Activated CD4-positive, CD25-positive, alpha-beta regulatory T cell treated with anti-CD3 and anti-CD28 coated beads, Interleukin-2, amount 50 U/mL, for 24 hours (primary cell): Measurements from ENCODE around the gene FBL.

Source experiments
- ATAC-seq, 2 donors: fragments of 150-1000 bp; cut with Tn5 transposase; one replicate each; pipeline ENCODE4 v1.10.0; 2021; ENCODE audit warnings: mild to moderate bottlenecking in 1 of 2, moderate library complexity in 1 of 2

FBL gene

DNA sequence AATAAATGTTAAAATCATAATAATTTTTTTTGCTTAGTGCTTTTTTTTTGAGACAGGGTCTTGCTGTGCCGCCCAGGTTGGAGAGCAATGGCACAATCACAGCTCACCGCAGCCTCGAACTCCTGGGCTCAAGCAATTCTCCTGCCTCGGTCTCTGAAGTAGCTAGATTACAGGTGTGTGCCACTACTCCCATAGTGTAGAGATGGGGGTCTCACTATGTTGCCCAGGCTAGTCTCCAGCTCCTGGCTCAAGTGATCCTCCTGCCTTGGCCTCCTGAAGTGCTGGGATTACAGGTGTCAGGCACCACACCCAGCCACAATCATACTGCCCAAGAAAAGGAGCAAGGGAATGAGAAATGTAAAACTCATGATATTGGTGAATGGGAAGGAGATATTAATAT is 5.1 kb downstream of the FBL start:
- ATAC-seq: no peak

DNA sequence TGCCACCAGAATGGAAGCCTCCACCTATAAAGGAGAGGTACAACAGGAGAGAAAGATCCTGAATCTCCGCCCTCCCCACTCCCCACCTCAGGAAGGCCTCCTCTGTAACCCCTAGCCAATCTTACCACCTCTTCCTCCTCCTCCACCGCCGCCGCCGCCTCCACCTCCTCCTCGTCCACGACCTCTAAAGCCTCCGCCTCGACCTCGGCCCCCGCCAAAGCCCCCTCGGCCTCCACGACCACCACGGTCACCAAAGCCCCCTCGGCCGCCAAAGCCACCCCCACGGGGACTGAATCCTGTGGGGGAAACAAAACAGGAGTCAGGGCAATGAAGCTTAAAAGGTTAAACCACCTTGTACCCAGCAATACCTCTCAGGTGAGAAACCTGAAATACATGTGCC is 5.7 kb downstream of the FBL start:
- no peak for ATAC-seq

DNA sequence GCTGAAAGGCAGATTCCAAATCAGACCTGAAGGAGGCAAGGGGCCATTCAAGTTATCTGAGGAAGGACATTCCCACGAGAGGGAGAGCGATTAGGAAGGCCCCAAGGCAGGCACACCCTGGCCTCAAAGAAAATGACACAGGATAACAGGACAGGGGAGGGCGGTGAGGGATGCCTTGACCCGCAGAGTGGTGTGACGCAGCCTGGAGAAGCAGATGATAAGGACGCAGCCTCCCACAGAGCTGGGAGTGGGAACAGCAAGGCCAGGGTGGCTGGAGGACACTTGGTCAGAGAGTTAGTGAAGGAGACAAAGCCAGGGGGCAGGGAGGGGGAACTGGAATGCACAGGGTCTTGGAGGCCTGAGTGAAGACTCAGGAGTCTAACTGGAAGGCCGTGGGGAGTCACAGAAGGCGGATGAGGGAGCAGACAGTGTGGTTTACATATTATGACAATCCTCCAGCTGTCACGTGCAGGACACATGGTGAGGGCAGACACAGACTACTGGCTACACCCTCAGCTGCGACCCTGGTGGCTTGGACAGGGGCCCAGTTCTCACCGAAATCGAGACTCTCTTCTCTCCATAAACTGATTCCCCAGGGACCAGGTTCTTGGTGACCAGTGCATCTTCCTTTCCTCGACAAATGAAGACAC is 6.4 kb downstream of the FBL start:
- ATAC-seq: no peak

DNA sequence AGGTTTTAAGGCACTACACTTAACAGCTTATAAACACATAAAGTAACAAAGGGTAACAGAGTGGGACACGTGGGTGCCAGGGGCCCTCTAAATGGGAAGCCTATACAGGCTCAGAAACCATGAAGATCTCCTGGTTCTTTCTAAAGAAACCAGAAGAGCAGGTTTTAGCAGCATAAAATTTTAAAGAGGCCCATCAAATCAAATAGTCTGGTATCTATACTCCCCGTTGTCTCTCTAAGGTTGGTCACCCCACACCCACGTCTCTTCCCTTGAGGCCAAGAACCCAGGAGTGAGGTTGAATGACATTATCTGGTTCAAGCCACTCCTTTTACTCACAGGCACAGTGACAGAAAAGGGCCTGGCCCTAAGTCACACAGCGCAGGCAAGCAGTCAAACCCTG is 7.6 kb downstream of the FBL start:
- no peak for ATAC-seq

DNA sequence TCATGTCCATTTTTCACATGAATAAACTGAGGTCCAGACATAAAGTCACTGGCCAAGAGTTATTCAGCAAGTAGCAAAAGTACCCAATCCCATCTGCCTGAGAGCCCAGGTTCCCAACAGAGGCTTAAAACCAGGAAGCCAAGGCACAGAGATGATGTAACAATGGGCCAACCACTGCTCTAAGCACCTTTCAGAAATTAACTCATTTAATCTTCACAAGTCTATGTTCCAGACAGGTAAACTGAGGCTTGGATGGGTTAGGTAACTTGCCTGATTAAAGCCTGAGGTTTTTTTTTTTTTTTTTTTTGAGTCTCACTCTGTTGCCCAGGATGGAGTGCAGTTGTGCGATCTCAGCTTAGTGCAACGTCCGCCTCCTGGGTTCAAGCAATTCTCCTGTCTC is 8.2 kb downstream of the FBL start:
- no peak for ATAC-seq

DNA sequence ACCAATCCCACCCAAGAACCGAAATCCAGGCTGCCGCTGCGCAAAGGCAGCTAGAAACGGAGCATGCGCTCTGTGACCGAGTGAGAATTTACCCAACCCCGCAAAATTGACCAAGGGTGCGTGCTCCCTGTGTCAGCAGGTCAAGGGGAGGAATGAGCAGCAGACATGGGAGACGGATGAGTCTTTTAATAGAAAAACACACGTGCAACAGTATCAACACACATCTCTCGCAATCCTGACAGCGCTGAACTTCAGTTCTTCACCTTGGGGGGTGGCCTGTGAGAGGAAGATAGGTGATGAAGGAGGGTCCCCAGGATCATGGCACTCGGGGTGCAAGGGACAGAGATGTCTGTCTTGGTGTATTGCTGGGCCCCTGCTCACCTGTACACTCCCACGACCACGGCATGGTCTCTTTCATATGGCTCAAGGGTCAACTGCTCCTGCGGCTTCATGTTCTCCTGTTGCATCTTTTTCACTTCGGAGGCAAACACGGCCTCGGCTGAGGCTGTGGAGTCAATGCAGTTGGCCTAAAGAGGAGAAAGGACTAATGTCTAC is 11.8 kb downstream of the FBL start:
- ATAC-seq: no peak

DNA sequence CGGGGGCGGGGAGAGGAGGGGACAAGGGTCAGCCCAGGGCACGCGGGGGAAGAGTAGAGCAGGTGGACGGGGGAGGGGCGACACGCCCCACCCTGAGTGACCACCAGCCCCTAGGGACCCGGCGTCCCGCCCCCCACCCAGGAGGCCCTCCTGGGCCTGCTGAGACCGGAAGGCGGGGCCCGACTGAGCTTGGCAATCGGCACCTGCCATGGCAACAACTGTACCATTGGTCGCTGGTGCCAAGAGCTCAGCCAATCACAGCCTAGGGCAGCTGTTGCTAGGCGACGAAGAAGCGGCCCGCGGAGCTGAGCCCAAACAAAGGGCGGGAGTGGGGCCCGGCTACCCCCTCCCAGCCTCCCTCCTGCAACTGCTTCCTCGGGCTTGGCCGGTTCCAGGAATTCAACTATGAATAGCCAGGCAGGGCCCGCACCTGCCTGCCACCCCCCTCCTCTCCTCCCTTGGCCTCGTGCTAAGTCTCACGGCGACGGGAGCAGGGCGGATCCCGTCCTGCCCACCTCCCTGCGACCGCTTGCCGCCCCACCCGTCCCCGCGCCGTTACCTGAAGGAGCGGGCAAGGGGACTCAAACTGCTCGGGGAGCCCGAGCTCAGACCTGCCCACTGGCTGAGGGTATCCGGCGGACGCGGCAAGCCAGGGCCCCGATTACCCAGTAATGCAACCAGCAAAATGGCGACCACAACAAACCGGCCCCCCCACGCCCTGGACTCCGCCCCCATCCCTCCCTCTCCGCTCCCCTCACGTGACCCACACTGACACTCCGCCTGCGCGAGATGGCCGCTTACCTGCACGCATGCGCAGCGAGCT is 12.5 kb downstream of the FBL start, which contains the start of gene DYRK1B:
Gene DYRK1B (minus strand): TSS at position 699 of the 823 bp plus-strand sequence. CDS start 2,295 bp downstream, outside the sequence.
- peak; percentile 95 for ATAC-seq

DNA sequence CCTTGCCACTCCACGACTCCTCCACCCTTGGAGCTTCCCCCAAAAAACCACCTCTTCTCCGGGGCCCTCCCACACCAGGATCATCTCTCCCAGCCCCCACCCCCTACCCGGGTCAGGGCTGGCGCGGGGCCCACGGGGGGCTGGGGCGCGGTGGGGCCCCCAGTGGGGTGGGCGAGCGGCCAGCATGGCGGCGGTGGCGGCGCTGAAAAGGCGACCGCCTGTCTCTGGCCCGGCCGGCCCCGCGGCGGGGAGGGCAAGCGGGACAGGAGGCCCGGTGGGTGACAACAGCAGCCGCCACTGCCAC is 13.1 kb downstream of the FBL start:
- ATAC-seq: no peak

DNA sequence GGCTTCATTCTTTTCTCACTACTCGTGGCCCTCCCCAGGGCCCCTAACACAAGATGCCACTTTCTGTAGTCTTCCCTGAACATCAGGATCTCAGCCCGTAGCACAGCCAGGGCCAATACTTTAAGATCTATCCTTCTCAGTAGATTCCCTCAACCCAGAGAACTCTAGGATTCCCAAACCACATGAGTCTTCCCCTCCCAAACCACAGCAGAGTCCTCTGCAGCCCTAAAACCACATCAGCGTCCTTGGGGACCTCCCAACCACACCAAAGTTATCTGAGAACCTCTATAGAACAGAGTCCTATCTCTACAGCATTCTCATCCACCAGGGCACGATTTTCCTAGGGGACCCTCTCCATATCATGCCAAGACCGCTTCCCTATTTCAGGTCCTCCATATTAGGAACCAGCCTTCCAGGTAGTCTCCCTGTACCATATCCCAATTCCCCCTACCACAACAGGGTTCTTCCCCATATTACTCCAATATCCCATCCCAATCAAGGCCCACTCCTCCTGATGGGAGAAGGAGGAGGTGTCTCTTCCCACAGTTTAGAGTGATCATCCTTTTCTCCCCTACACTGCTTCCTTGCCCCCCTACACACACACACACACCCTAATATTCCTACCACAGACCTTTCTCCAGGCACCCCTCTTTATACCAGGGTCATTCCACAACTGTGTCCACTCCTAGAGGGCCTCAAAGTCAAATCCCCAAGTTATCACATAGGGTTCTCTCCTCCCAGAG is 13.7 kb downstream of the FBL start:
- no peak for ATAC-seq

DNA sequence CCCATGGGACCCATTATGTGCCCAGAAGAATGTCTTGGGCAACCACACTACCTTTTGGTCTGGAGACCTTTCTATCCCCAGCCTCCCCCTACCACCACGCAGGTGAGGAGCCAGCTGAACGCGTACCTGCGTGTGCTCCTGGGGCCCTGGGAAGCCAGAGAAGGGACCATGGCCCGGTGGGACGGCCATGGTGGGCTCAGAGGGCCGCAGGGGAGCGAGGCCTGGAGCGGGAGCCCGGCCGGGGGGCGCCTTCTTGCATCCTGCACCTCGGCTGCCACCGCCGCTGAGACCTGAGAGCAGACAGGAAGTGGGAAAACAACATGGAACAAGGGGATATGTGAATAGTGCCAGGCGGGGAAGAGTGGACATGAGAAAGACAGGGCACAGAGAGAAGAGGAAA is 14.5 kb downstream of the FBL start:
- no peak for ATAC-seq

DNA sequence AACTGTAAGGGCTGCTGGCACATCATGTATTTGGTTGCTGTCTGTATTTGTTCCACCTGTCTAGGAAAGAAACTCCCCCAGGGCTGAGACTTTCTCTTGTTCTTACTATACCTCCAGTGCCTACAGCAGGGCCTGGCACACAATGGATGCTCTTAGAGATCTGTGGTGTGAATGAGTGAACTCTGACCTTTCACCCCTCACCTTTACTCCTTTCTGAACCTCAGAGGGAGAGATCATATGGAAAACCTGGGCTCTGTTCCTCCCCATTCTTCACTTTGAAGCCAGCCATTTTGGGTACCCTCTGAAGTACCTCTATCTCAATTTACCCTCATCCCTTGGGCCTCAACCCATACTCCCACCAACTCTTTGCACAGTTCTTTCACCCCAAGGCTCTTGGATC is 15.3 kb downstream of the FBL start:
- no peak for ATAC-seq

DNA sequence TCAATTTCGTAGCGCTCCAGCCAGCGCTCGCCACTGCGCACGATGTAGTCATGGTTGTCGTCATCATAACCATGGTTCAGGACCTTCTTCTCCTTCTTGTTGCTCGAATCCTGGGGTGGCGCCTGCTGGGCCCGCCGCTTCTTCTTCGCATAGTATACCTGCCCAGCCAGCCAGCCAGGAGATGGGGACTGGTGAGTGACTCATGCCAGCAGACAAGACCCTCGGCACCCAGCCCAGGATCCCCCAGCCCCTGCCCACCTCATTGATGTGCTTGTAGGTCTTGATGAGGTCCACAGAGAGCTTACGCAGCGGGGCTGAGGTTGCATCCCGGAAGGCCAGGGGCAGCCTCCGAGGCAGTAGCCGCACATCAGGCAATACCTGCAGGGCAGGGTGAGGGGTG is 15.8 kb downstream of the FBL start:
- ATAC-seq: no peak

DNA sequence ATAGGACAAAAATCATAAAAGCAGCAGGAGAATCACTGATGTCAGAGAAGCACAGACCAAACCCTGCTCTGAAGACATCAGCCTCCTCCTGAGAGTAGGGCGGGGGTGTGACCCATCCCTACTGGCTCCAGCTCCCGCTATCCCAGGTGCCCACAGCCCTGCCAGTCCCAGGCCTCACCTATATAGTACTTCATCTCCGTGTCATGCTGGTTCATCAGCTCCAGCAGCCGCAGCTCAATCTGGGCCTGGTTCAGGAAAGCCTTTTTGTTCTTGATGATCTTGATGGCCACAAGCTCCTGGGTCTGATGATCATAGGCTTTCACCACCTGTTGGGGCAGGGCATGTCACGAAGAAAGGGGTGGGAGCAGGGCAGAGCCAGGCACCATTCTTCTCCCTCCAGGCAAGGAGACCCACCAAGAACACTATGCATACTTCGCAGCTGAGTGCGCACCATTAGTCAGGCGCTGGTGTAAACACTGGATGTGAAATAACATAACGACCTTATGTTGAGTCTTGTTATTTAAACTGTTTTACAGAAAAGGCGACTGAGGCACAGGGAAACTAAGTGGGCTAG is 16.4 kb downstream of the FBL start:
- no peak for ATAC-seq

DNA sequence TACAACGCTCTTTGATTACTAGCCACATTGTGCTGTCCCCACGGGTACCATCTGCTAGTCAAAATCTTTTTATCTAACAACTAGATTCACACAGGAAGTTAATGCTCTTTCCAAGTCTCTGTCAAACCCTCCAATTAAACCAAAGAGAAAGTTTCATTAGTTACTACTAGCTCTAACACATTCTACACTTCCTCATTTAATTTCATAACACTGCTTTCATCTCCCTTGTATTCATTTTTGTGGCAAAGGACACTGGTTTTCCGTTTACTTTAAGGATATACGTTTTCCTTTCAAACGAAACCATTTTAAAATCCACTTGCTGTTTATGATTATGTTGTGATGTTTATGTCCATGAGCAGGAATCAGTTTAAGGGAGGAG is 17.5 kb downstream of the FBL start:
- no peak for ATAC-seq

DNA sequence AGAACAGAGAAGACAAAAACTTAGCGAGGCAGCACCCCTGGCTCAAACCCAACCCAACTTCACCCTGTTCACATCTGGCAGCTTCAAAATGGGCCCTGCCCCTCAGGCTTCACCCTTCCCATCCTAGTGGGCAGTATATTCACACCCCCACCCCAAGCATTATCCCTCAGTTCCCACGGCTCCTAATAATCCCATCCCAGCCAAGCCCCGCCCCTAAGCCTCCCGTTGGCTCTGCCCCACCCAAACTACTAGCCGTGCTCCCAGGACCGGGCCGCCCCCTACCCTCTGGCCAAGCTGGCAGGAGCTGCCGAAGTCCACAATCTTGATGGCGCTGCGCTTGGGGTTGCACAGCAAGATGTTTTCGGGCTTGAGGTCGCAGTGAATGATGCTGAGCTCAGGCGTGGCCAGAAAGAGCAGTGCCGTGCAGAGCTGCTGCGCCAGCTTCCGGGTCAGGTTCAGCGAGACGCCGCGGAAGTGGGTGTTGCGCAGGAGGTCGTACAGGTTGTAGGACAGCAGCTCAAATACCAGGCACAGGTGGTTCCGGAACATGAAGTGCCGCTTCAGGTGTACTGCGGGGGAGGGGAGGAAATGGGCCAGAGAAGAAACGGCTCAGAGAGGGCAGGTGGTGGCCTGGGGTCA is 18.0 kb downstream of the FBL start:
- no peak for ATAC-seq

DNA sequence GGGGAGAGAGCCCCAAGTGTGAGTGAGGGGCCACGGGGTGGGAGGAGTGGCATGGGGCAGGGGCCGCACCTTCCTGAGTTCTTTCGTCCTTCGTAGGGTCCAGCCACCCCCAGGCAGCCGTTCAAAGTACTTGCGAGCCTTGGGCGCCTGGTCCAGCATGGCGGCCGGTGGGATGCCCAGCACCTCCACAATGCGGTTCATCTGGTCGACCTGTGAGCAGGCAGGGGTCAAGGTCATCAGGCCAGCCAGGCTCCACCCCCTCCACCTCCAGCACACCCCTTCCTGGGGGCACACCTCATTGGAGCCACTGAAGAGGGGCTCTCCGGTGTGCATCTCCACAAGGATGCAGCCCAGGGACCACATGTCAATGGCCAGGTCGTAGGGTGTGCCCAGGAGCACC is 19.0 kb downstream of the FBL start:
- no peak for ATAC-seq

DNA sequence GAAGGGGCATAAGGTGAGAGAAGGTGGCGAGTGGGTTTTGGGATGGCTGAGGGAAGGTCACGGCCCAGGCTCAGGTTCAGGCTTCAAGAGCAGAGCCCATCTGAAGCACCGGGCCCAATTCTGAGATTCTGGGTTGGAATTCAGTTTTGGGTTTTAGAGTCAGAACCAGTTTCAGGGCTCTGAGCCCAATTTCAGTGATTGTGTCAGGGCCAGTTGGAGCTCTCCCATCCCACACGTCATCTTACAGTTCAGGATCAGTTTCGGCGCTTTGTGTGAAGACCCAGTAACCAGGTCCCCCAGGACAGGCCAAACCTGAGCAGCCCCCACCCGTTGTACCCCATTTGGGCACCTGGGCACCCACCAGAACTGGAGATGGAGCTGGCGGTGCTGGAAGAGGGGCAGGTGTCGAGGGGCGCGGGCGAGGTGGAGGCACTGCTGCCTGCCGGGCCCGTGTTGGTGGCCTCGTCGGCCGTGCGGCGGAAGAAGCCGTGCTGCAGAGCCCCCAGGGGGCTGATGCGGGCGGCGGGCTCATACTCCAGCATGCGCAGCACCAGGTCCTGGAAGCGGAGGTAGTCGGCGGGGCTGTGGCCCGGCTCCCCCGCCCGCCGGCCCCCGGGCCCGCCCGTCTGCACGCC is 19.8 kb downstream of the FBL start:
- ATAC-seq: no peak

DNA sequence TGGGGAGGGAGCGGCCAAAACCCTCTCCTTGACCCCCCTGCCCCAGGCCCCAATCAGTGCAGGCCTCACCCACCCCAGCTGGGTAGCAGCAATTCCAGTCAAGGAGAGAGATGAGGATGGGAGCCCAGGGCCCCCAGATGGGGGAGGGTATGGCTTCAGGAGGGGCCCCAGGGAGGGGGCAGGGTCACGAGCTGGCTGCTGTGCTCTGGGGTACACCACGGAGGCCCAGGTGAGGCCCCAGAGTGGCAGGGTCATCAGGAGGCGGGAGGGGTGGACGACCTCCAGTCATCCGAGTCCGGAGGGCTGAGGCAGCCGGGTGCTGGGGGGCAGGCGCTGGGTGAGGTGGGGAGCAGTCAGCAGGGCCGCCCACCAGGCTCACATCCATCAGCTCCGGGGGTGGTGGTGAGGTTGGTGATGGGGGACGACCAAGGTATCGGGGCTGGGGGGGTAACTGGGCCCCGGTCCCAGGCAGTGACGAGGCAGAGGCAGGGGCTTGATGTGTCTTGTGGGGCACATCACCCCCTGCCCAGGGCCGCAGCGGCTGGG is 20.6 kb downstream of the FBL start:
- ATAC-seq: no peak

DNA sequence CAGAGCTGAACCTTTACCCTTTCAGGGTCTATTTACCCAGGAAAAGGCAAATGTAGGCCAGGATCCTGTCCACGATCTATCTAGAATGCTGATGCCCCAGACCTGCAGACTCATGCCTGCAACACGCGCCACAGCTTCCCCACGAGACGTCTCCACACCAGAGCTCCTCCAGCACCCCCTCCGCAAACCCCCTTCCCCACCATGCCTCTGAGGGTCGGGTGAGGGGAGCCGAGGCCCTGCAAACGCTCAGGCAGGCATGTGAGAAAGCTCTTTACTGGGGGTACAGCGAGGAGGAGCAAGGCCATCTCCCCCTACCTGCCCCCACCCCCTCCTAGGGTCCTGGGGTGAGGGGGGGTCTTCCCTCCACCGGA is 21.1 kb downstream of the FBL start:
- ATAC-seq: no peak

DNA sequence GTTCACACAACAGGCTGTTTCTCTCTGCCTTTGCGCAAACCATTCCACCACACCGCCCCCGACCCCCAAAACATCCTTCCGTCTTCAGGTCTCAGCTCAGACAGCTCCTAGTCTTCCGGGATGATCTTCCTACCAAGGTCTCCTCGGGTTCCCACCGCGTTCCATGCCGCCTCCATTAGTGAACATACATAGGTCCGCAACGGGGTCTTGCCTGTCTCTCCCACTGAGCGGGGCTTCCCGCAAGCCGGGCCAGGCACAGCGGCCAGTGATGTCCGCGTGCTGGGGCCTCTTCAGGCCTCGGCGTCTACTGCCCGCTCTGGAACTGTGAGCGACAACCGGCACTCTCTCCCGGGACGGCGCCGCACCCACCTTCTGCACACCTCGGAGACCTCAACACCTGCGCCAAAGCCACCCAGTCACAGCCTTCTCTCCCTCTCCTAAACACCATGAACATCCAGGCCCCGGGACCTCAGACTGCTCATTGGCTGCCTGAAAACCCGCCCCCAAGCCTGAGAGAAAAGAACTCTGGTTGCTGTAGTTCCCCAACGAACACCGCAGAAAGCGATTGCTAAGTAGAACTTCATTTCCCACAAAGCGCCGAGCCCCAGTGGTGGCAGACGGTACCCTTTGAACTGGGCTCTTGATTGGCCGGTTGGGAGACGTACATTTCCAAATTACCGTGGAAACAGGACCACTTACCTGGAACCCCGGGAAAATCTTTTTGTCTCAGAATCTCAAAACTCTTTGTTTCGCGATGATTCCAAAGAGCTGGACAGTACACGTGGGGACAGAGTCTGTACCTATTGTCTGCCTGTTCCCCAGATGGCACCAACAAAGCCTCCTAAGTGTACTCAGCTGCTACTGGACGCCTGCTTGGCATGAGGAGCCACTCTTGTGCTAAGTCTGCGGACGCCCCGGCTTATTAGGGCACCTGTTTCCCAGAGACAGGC is 21.8 kb downstream of the FBL start:
- ATAC-seq: peak; percentile 99

DNA sequence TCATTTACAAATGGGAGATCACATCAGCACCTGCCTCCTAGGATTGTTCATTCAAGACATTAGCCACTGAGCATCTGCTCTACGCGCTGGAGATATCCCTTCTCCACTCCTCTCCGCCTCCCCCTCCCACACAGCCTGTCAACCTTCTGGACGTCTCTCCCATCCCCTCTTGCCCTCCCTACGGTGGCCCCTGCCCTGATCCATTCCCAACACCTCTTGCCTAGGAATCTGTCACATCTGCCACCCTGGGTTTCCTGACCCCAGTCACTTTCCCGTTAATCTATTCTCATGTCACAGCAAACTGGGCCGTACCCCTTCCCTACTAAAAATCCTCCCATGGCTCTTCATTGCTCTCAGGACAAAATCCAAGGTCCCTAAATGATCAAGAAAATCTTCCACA is 22.5 kb downstream of the FBL start:
- no peak for ATAC-seq
